Activated naive CD4-positive, alpha-beta T cell treated with anti-CD3 and anti-CD28 coated beads for 36 hours (primary cell): Measurements from ENCODE around the gene LRSAM1. TPM values are rescaled to one million over a fixed set of nuclear protein-coding genes. Genes with fewer than 3 reads are reported as not detected.

Experiments used
- CTCF ChIA-PET: fragments of 350-600 bp; sonication (Branson Sonifier 250); formaldehyde crosslinking; loops from one replicate; lab custom pipeline; 2021; ENCODE audit warnings: antibody characterized with exemption; lab: Charles Lee
- DNase-seq: peaks from one replicate; pipeline ENCODE4 v3.0.0-alpha.2; 2020
- H3K27ac Mint-ChIP-seq: one replicate; pipeline ENCODE4 v1.8.0; 2021; ENCODE audit warnings: mild to moderate bottlenecking, mixed read lengths
- H3K27me3 Mint-ChIP-seq: one replicate; pipeline ENCODE4 v1.8.0; 2021; ENCODE audit warnings: low read depth, mixed read lengths
- H3K36me3 Mint-ChIP-seq: one replicate; pipeline ENCODE4 v1.8.0; 2021; ENCODE audit warnings: low read depth, mixed read lengths
- H3K4me1 Mint-ChIP-seq: one replicate; pipeline ENCODE4 v1.8.0; 2021; ENCODE audit warnings: low read depth, mixed read lengths
- H3K4me3 Mint-ChIP-seq: one replicate; pipeline ENCODE4 v1.8.0; 2021; ENCODE audit warnings: mild to moderate bottlenecking, moderate library complexity, mixed read lengths
- H3K9me3 Mint-ChIP-seq: one replicate; pipeline ENCODE4 v1.8.0; 2021; ENCODE audit warnings: mixed read lengths
- intact Hi-C: fragments of 100-400 bp; cut with micrococcal nuclease; formaldehyde crosslinking; loops from one replicate; pipeline ENCODE4 v1.15.1; 2023
- total RNA-seq, 2 experiments: library from RNA; stranded (reverse); gene quantifications; one replicate each; pipeline ENCODE4 v1.2.3, GENCODE V29; 2021

Gene LRSAM1
- total RNA-seq, 2 experiments from 2014 or later: 8.8 to 9.9 TPM

DNA sequence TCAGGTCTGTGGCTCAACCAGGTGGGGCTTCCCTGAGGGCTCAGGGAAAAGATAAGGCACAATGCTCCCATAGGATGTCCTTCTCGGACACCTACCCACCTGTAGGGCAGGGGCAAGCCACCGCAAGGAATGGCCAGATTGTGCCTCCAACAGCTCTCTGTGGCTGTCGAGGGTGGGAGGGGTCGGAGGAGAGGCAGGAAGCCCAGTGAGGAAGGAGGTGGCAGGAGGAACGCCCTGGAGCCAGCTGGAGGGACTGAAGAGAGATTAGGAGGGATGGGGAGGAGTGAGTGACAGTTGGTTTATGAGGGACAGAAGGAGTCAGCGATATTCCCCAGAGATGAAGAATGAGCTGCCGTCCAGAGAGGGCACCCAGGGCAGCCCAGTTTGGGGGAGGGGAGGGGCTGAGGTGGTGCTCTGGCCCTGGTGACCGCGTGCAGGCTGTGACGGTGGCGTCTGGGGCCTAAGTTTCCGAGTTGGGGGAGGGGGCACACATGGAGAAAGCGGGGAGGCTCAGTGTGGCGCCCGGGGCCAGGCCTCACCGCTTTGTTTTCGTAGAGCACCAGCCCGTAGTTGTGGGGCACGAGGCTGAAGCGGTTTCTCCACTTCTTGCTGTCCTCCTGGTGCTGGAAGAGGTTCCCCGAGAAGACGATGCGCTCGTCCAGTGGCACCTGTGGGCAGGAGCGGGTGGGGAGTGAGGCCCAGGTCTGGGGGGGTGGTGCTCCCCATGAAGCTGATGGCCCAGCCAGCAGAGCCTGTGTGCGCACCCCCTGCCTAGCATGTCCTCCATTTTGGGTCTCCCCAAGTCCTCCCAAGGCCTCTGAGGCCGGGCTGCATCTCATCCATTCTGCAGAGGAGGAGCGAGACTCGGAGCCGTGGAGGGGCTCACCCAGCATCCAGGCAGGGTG is 75.6 kb downstream of the LRSAM1 start:
- Mint-ChIP-seq H3K4me1 (no peaks in the 10 kb centered on the region), H3K27me3 (no peaks in the 10 kb centered on the region), H3K36me3 (peaks cover 15% of the 10 kb centered on the region), H3K4me3 (no peak overlapping the region), H3K27ac (no peak overlapping the region), H3K9me3 (peaks cover 18% of the 10 kb centered on the region)
- DNase-seq: no peak
- CTCF ChIA-PET: interaction anchor here (0.7 to 1.8 kb wide), 8 partner anchors 10 to 394 kb away, joined by 3 to 8 read pairs (median 4); partner anchors contain the start of gene TOR2A
- intact Hi-C loops: loop anchor here (2.0 kb wide), 1 partner anchor 60 kb away; no protein-coding TSS in a partner anchor

DNA sequence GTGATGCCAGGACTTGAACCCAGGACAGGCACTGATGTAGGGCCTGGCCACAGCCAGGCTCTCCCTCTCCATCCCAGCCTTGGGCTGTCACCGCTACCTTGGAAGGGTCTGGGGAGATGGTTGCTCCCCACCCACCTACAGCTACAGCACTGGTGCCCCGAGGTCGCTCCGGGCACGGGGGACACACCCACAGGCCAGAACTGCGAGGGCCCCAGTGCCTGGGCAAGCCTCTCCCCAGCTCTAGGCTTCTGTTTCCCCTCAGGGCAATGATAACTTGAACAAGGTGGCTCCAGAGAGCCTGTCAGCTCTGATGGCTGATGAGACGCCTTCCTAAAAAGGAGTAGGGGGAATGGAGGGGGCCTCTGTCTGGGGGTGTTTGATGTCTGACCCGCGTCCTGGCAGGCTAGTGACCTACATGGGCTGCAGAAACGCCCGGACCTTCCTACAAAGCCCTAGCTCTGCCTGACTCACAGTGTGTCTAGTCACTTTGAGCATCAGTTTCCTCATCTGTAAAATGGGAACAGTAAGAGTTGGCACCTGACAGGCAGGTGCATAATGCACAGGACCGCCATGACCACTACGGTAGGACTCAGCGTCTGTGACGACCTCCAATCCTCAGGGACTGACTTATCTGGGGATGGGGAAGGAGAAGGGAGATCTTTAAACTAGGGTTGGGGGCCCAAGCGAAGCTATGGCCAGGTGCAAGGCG is 76.4 kb downstream of the LRSAM1 start:
- intact Hi-C loops: loop anchor here (2.0 kb wide), 1 partner anchor 59 kb away; no protein-coding TSS in a partner anchor
- Mint-ChIP-seq H3K4me1 (no peaks in the 10 kb centered on the region), H3K27me3 (no peaks in the 10 kb centered on the region), H3K27ac (no peak overlapping the region), H3K9me3 (peaks cover 18% of the 10 kb centered on the region), H3K36me3 (peaks cover 13% of the 10 kb centered on the region), H3K4me3 (no peak overlapping the region)
- no peak for DNase-seq
- CTCF ChIA-PET: interaction anchor here (0.7 to 1.8 kb wide), 4 partner anchors 9 to 393 kb away, joined by 3 to 8 read pairs (median 4); no protein-coding TSS in a partner anchor

DNA sequence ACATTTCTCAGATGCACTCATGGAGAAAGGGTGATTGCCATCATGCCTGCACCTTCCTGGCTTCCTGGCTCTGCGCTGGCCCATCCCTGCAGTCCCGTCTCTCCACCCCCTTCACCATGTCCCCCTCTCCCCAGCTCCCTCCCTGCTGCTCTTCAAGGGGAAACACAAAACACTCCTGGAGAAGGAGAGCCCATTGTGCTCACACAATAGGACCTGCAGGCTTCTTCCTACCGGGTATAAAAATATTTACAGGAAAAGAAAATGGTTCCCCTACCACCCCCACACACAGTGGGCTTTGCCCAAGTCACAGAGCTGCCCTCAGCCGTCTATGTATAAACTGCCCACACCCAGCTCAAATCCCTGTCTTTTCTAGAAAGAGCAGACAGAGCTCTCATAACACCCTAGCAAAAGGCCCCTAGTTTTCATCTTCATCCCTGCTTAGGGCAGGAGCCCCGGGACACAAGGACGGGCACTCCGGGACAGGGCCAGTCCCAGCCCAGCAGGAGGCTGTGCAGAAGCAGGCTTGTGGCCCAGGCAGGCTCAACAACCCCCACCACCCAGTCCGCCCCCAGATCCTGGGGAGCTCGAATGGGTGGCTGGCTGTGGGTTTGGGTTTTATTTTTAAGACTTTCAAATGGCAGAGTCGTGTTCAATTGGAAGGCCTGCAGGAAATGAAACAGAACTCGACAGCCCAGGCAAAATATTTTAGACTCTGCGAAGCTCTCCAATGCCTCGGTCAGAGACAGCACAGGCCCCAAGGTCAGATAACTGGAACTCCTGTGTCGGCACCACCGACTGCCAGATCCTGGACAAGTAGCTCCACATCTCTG is 77.3 kb downstream of the LRSAM1 start:
- DNase-seq: no peak
- Mint-ChIP-seq H3K4me1 (no peaks in the 10 kb centered on the region), H3K9me3 (peaks cover 15% of the 10 kb centered on the region), H3K36me3 (peaks cover 10% of the 10 kb centered on the region), H3K27me3 (no peaks in the 10 kb centered on the region), H3K4me3 (no peak overlapping the region), H3K27ac (no peak overlapping the region)
- CTCF ChIA-PET: interaction anchor here (1.0 to 1.8 kb wide), 3 partner anchors 8 to 393 kb away, joined by 3 to 8 read pairs (median 5); no protein-coding TSS in a partner anchor
- intact Hi-C loops: no loop called here

DNA sequence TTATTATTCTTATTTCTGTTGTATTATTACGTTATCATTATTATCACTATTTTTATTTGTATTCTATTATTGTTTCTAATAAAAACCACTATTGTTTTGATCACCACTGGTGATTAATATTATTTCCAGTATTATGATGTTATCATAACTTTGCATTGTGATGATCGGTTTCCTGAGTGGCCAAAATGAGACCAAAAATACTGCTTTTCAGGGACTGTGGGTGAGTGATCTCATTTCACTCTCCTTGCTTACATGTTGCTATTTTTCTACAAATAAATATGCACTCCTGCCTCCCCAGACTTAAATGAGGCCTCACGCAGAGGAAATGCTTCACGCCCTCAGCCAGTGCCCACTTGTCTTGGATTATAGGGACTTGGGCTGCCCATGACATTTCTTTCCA is 78.4 kb downstream of the LRSAM1 start:
- Mint-ChIP-seq H3K4me1 (no peaks in the 10 kb centered on the region), H3K27ac (no peak overlapping the region), H3K4me3 (no peak overlapping the region), H3K36me3 (peaks cover 8% of the 10 kb centered on the region), H3K9me3 (peaks cover 15% of the 10 kb centered on the region), H3K27me3 (no peaks in the 10 kb centered on the region)
- CTCF ChIA-PET: no interaction called here
- intact Hi-C loops: no loop called here
- DNase-seq: no peak

DNA sequence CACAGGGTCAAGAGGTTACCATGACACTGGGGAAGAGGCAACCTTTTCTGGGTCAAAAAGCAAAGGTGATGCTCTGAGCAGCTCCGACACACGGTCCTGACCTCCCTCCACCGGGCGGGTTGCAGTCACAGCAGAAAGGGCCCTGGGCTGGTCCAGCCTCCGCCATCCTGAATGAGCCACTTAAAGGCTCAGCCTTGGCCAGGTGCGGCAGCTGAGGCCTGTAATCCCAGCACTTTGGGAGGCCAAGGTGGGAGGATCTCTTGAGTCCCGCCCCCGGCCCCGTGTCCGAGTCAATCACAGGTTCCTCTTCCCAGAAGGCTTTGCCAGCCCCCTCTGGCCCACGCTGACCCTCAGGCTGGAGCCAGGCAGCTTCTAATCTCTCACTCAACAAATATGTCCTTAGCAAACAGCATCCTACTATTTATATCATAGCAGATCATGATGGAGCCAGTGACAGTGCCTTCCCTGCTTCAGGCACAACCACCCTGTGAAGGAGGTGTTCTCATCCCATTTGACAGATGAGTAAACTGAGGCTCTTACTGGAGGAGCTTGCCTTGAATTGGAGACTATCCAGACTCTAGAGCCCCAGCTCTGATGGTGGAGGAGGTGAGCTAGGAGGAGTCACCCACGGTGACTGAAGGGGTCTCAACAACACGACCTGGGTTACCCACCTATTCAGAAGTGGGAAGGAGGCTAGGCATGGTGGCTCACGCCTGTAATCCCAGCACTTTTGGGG is 79.1 kb downstream of the LRSAM1 start:
- no peak overlapping the region for H3K27ac Mint-ChIP-seq
- DNase-seq: no peak
- H3K4me3 Mint-ChIP-seq: no peak overlapping the region
- intact Hi-C loops: no loop called here
- H3K9me3 Mint-ChIP-seq: peaks cover 8% of the 10 kb centered on the region
- CTCF ChIA-PET: no interaction called here
- no peaks in the 10 kb centered on the region for H3K4me1 Mint-ChIP-seq
- H3K27me3 Mint-ChIP-seq: no peaks in the 10 kb centered on the region
- peaks cover 3% of the 10 kb centered on the region for H3K36me3 Mint-ChIP-seq

DNA sequence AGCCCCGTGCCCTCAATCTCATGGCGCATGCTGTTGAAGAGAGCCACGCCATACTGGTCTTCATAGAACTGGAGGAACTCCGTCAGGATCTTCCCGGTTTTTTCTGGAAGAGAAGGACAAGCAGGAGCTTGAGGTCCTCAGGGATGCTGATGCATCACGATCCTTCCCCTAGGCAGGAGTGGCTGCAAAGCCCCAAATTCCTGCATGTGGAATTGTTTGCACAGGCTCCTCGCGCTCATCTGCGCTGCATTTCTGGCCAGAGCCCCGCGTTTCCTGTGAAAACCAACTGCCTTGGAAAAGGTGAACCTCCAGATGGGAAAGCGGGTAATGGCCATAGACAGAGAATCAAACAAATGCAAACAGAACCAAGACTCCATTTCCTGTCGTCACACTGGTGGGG is 80.4 kb downstream of the LRSAM1 start:
- DNase-seq: no peak
- Mint-ChIP-seq H3K27me3 (no peaks in the 10 kb centered on the region), H3K27ac (no peak overlapping the region), H3K4me1 (no peaks in the 10 kb centered on the region), H3K36me3 (no peaks in the 10 kb centered on the region), H3K4me3 (no peak overlapping the region), H3K9me3 (no peaks in the 10 kb centered on the region)
- CTCF ChIA-PET: interaction anchor here (1.7 kb wide), 1 partner anchor 53 kb away, joined by 4 read pairs; no protein-coding TSS in a partner anchor
- intact Hi-C loops: no loop called here

DNA sequence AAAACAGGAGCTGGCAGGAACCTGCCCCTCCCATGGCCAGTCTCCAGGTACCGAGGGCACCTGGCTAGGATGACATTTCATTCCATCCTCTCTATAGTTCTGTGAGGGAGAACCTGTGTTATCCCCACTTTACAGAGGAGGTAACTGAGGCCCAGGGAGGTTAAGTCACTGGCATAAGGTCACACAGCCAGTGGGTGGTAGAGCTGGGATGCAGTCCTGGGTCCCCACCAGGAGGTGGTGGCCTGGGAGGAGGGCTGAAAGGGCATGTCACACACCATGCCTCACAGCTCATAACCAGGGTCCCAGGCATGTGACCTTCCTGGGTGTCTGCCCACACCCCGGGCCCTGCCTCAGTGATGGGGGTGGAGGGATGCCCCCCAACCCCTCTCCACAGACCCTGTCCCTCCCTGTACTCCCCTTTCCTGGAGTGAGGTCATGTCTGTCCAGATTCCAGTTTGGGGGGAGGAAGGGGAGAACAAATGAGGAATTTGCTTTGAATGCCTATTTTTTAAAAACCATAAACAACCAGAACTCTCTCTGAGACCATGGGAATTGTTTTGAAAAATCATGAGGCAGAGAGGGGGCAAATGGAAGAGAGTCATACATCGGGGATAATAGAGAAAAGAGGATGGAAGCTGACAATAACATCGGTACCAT is 83.1 kb downstream of the LRSAM1 start:
- CTCF ChIA-PET: interaction anchor here (1.5 kb wide), 1 partner anchor 10 kb away, joined by 4 read pairs; no protein-coding TSS in a partner anchor
- Mint-ChIP-seq H3K27ac (no peak overlapping the region), H3K36me3 (no peaks in the 10 kb centered on the region), H3K4me1 (no peaks in the 10 kb centered on the region), H3K9me3 (no peaks in the 10 kb centered on the region), H3K4me3 (no peak overlapping the region), H3K27me3 (no peaks in the 10 kb centered on the region)
- DNase-seq: no peak
- intact Hi-C loops: no loop called here

DNA sequence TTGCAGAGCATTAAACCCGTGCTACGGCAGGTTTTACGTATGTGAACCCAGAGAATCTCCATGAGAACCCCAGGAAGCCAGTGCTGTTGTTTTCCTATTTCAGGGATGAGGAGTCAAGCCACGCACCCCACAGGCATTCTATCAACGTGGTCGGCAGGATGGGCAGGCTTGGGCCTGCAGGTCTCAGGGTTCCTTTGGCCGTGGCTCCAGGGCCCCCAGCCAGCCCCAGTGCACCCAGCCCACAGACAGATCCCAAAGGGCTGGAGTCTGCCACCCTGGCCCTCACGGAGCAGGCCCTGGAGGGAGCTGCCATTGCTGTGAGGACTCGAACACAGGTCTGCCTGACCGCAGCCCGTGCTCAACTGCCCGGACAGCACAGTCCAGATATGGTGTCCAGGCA is 83.6 kb downstream of the LRSAM1 start:
- Mint-ChIP-seq H3K27me3 (no peaks in the 10 kb centered on the region), H3K9me3 (no peaks in the 10 kb centered on the region), H3K4me3 (no peak overlapping the region), H3K36me3 (no peaks in the 10 kb centered on the region), H3K4me1 (no peaks in the 10 kb centered on the region), H3K27ac (no peak overlapping the region)
- no peak for DNase-seq
- CTCF ChIA-PET: interaction anchor here (1.5 kb wide), 1 partner anchor 10 kb away, joined by 4 read pairs; no protein-coding TSS in a partner anchor
- intact Hi-C loops: no loop called here

DNA sequence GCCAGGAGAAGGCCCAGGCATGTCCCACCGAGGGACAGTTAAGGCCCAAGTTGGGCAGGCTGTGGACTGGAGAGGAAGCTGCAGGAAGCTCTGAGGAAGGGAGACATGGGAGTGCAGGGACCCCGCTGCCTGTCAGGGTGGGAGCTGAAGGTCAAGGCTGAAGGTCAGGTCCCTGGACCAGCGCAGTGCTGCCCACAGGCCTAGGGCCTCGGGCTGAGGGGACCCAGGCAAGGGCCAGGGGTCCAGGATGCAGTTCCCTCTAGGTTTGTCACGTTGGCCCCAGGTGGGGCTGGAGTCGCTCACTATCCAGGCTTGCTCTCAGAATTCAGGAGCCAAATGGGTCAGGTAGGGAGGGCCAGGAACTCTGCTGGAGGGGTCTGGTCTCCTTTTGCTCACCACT is 84.1 kb downstream of the LRSAM1 start:
- CTCF ChIA-PET: no interaction called here
- no peaks in the 10 kb centered on the region for H3K9me3 Mint-ChIP-seq

DNA sequence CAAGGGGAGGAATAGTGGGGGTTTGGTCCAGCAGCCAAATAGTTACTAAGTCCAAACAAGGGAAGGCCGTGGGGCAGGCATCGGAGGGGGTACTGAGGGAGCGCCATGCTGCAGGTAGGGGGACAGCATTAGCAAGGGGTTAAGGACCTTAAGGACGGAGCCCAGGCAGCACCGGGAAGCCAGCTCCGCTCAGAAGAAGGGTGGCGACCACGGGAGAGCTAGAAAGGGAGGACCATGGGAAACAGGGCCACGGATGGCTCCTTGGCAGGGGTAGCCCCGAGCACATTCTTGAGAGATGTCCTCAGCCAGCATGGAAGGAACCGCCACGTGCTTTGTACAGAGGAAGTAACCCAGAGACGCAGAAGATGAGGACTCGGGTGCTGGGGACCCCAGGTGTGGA is 84.5 kb downstream of the LRSAM1 start:
- no peak for DNase-seq
- H3K4me1 Mint-ChIP-seq: no peaks in the 10 kb centered on the region
- CTCF ChIA-PET: no interaction called here
- H3K4me3 Mint-ChIP-seq: no peak overlapping the region
- H3K9me3 Mint-ChIP-seq: no peaks in the 10 kb centered on the region
- H3K27ac Mint-ChIP-seq: no peak overlapping the region
- intact Hi-C loops: no loop called here
- H3K36me3 Mint-ChIP-seq: no peaks in the 10 kb centered on the region
- H3K27me3 Mint-ChIP-seq: no peaks in the 10 kb centered on the region

More for the DNA sequence above, 84.1 kb downstream of the LRSAM1 start:
- intact Hi-C loops: no loop called here
- Mint-ChIP-seq H3K4me1 (no peaks in the 10 kb centered on the region), H3K27me3 (no peaks in the 10 kb centered on the region), H3K4me3 (no peak overlapping the region), H3K27ac (no peak overlapping the region), H3K36me3 (no peaks in the 10 kb centered on the region)
- DNase-seq: no peak

DNA sequence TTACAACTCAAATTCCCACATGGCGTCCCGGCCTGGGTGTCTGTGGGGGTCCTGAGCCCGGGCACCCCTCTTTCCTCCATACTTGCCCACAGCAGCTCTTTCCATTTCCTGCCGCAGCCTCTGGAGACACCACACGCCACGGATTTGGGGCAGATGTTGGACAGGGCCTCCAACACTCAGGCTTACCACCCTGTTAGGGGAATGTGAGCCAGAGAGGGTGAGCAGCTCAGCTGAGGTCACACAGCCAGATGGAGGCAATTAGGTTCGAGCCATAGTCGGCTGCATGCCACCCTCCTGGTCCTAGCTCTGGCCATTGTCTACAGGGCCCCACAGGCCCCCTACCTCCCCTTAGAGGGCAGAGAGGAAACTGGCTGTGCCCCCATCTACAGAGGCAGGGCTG is 85.2 kb downstream of the LRSAM1 start:
- intact Hi-C loops: no loop called here
- CTCF ChIA-PET: interaction anchor here (0.7 to 1.1 kb wide), 2 partner anchors 8 to 846 kb away, joined by 3 read pairs; no protein-coding TSS in a partner anchor
- Mint-ChIP-seq H3K4me3 (no peak overlapping the region), H3K27ac (no peak overlapping the region), H3K9me3 (no peaks in the 10 kb centered on the region), H3K27me3 (no peaks in the 10 kb centered on the region), H3K4me1 (no peaks in the 10 kb centered on the region), H3K36me3 (no peaks in the 10 kb centered on the region)
- DNase-seq: no peak
